NOMO-1 treated with DMSO at 0.1 percent for 48 hours (cell line): Measurements from ENCODE around the gene PRORP.
"Not testable (repeated sequence)": the region's sequence is repeated elsewhere in the genome, so short reads cannot be mapped to it uniquely, and the experiment has no call there.

ENCODE experiments used
- DNase-seq: peaks from one replicate; lab custom pipeline; 2025; ENCODE audit not compliant: unreplicated experiment; lab: John Stamatoyannopoulos, UW

The PRORP gene

DNA sequence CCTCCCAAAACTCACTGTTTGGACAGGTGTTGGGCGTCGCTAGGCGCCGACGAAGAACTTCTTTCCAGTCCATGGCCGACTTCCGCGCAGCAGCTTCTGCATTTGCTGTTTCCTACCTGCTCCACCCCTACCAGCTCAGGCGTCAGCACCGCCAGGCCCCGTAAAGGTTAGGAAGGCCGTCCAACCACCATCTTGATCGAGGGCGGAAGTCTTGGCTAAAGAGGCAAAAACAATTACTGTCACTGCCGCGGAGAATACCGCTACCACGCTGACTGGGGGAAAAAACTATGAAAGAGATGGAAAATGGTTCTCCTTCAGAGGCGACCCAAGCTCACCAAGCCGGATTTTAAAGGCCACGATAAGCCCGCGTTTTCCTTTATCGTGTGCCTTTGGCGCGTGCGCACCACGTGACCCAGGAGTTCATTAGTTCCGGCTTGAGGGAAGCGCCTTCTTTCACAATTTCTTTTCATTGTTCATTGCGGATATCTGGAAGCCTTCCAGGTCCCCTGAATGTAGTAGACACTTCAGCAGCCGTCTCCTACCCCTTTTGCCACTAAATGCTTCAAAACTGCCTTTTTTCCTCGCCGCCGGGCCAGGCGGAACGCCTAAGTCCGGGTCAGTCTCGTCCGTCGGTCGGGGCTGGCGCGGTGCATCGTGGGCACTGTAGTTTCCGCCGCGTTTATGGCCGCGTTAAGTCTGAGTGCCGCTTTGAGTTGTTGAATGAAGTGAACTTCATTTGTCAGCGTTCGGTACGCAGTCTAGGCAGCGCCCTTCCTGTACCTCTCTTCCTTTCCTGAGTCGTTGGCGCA lies at the start of gene PRORP, which contains the start of gene PPP2R3C:
Gene PRORP (plus strand): TSS at position 666 of the 809 bp plus-strand sequence. CDS start 694 bp downstream, outside the sequence.
Gene PPP2R3C (minus strand): TSS at position 104 of the 809 bp plus-strand sequence. CDS start 31 bp downstream, at position 73.
- peak; percentile 97 for DNase-seq

DNA sequence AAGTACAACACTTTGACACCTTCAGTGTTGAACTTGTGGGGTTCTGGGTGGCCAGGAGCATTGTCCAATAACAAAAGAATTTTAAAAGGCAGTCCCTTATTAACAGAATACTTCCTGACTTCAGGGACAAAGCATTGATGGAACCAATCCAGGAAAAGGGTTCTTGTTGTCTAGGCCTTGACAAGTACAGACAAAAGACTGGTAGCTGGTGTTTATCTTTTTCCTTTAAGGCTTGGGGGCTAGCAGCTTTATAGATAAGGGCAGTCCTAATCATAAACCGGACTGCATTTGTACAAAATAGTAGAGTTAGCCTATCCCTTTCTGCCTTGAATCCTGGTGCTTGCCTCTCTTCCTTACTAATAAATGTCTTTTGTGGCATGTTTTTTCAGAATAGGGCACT lies 48.9 kb upstream of the PRORP start:
- DNase-seq, result no peak

DNA sequence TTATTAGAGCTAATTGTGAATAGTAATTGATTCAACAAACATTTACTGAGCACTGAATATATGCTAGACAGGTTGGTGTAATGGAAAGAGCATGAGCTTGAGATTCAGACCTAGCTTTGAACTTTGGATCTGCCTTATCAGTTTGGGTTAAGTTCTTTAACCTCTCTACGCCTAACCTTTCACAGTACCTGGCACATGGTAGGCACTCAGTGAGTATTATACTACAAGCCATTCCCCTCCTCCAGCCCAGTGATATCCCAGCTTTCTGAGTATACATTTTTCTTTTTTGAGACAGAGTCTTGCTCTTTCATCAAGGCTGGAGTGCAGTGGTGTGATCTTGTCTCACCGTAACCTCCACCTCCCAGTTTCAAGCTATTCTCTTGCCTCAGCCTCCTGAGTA lies 44.3 kb upstream of the PRORP start:
- no peak for DNase-seq

DNA sequence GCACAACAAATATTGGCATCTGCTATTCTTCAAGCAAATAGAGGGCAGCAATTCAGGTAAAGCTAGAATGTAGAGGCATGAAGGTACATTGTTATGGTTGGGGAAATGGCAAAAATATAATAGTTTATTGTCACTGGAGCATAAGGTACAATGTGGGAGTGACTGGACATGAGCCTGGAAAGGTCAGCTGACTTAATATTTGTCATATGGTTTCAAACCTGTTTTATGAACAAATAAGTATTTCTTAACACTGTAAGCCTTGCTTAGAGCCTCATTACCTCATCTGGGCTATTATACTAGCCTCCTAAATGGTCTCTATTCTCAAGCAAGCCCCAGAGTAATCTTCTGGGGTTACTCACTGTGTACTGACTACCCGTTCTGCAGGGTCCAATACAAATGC lies 42.6 kb upstream of the PRORP start:
- no peak for DNase-seq

DNA sequence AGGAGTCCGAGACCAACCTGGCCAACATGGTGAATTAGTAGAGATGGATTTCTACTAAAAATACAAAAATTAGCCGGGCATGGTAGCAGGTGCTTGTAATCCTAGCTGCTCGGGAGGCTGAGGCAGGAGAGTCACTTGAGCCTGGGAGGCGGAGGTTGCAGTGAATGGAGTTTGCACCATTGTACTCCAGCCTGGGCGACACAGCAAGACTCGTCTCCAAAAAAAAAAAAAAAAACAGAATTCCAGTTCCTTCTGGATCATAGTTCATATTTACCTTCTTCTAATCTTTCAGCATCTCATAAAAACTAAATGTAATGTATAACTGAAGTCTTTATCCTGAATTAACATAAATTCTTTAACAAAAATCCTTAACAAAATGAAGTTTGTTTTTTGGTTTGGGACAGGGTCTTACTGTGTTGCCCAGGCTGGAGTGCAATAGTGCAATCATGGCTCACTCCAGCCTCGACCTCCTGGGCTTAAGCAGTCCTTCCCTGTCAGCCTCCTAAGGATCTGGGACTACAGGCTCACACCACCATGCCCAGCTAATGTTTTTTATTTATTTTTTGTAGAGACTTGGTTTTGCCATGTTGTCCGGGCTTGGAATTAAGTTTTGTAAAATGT lies 38.7 kb upstream of the PRORP start:
- DNase-seq, result no peak

DNA sequence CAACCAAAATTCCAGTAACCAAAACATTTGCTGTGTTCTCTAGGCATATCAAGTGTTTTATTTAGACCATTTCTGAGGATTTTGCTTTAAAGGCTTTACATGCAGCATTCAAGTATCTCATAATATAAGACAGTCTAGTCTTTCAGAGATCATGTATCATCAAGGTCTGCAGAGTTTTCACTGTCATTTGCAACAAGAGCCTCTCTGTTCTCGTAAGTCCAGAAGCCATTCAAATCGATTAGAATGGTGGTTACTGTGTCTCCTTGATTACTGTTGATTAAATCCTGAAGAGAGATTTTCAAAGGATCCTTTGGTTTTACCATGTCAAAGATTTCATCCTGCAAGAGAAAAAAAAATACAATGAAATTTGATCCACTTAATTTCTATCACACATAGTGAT lies 36.9 kb upstream of the PRORP start:
- DNase-seq, result no peak

DNA sequence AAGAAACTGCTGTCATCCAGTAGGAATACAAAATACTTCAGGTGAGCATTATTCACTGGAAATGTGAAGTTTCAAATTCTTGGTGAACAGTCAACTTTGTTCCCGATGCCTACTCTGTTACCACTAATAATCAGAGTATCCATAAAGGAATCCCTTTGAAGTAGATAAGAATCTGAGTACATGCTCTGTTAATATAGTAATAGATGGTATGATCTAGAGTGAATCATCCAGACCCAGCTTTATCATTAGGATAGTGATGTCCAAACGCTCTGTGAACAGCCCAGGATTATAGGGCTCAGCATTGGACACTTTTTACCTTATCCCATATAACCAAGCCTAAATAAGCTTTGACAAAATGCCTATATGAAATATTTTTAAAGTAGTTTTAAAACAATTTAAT lies 33.8 kb upstream of the PRORP start:
- no peak for DNase-seq

DNA sequence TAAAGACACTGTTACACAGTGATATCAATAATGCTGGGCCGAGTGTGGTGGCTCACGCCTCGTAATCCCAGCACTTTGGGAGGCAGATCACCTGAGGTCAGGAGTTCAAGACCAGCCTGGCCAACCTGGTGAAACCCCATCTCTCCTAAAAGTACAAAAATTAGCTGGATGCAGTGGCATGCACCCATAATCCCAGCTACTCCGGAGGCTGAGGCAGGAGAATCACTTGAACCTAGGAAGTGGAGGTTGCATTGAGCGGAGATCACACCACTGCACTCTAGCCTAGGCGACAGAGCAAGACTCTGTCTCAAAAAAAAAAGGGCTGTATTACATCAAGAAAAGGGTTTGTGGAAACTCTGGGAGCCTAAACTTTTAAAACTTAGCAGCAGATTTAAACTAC lies 27.7 kb upstream of the PRORP start:
- not testable (repeated sequence) for DNase-seq

DNA sequence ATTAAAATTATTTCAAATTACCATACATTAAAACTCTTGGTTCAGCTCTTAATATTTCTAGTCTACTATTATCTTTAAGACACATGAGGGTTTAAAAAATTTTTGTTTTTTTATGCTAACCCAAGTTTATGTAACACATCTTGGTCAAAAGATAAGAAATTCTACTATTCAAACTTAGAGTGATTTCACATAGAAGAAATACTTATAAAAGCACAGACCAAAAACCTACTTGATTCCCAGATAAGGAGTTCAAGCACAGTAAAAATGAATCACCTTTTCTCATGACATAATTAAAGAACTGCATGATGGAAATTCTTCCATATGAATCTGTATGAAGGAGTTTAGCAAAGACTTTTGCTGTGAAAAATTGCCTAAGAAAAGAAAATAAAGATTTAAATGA lies 14.5 kb upstream of the PRORP start:
- DNase-seq, result no peak

DNA sequence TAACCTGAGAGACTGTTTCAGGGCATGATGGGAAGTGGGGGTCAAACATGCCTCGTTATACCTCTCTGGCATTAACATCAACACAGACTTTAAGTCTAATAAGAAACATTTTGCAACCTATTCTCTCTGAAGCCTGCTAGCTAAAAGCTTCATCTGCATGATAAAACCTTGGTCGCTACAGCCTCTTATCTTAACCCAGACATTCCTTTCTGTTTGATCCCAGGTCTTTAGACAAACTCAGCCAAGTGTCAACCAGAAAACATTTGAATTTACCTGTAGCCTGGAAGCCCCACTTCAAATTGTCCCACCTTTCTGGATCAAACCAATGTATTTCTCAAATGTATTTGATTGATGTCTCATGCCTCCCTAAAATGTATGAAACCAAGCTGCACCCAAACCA lies 9.7 kb upstream of the PRORP start:
- no peak for DNase-seq

DNA sequence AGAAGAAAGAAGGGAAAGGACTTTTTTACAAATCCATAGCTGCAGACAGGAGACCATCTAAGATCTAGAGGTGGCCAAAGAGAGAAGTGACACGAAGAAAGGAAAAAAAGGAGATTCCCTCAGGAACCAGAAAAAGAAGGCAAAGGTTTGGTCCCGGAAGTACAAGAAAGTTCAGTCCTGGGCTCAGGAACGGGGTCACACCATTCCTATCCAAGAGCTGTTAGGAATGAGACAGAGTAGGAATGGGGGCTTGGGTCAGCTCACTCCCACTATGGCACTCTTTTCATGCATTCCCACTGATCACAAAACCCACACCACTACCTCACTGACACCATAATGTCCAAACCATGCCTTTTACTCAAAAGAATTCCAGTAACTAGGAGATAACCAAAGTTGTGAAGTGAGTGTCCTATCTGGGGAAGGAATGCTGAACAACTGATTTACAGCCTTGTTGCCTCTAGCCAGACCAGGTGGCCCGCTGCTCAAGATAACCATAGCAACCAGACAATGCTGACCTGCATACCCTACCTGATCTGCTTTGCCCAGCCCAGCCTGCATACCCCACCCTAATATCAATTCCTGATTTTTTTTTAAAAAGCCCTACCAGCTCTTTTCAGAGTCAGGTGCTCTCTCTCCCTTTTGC lies 8.9 kb upstream of the PRORP start:
- no peak for DNase-seq

DNA sequence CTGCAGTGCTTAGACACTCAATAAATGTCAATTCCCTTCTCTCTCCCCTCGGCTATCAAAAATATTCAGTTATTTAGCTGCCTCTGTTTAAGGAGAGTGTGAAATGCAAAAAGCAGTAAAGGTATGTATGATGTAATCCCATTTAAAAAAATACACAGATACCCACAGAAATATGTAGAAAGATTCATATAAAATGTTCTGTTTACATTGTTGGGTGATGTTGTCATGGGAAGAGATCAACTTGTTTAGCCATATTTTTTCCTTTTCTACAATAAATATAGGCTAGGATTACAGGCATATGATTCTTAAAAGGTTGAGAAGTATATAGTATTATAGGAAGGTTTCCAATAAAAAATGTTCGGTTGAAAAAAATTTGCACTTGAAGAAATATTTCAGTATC lies 8.3 kb upstream of the PRORP start:
- DNase-seq, result no peak

DNA sequence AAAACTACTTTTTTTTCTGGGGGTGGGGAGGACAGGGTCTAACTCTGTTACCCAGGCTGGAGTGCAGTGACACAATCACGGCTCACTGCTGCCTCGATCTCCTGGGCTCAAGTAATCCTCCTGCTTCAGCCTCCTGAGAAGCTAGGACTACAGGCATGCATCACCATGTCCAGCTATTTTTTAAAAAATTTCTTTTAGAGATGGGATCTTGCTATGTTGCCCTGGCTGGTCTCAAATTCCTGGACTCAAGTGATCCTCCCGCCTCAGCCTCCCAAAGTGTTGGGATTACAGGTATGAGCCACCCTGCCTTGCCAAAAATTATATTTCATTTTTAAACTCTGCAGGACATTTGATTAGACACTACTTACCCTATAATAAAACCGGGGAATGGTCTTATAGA lies 6.1 kb upstream of the PRORP start:
- no peak for DNase-seq

DNA sequence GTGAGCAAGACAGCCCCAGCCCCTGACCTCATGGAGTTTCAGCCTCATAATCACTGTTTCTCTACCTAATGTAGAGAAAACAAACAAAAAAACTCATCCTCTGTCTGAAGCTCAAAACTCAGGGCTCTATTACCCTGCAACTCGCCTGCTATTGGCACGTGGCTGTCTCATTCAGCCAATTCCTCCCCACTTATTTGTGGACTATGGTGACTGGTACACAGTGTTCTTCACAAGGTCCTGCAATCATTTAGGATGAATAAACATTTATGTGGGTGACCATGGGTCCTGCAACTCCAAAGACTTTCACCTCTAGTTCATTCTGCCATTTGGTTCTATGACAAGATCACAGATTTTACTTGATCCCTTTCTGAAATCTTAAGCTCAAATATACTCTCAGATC lies 5.2 kb upstream of the PRORP start:
- DNase-seq, result no peak

DNA sequence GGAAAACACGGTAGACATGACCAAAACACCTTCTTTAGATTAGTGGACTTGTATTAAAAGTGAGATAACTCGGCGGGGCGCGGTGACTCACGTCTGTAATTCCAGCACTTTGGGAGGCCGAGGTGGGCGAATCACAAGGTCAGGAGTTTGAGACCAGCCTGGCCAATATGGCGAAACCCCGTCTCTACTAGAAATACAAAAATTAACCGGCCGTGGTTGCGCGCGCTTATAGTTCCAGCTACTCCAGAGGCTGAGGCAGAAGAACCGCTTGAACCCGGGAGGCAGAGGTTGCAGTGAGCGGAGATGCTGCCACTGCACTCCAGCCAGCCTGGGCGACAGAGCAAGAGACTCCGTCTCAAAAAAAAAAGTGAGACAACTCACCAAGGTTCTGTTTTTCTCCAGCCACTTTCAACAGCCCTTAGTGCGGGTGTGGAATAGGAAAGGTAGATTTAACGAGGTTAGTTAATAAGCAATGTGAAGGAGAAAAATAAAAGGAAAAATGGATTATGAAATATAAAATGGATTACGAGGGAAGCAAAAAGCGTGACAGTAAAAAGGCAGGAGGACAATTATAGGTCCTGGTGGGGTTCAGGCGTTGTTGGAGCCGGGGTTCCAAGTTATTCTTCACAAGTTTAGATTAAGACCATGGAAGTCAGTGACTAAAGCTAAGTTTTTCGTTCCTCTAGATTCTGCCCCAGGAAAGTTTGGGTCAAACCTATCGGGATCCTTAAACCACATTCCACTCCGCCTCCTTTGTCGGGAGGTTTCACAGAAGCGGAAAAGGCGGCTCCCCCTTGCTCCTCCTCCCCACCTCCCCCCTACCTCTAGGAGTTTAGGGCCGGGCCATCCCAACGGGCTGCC lies 1.1 kb upstream of the PRORP start:
- no peak for DNase-seq

DNA sequence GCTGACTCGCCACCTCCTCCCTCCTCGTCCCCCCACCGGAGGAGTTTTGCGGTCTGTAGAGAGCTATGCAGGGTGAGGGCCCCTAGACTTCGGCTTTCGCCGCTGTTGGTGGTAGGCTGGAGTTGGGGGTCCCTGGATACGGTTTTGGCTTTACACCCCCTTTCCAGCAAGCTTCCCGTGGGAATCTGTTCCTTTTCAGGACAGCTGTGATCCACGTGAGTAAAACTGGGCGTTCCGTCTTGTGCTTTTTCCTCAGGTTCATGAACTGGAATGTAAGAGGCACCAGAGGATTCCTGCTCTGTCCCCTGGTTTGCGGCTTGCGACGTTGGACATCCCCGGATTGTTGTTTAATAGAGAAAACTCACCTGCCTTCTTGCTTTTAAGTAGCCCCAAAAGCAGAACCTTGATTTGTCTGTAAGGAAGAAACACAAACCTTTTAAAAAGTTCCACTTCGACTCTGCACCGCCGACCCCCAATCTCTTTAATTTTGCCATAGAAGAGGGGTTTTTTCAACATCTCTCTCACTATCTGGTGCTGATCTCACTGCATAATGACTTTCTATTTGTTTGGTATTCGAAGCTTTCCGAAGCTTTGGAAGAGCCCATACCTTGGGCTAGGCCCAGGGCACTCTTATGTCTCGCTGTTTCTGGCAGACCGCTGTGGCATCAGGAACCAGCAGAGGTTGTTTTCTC lies 490 bp downstream of the PRORP start:
- no peak for DNase-seq

DNA sequence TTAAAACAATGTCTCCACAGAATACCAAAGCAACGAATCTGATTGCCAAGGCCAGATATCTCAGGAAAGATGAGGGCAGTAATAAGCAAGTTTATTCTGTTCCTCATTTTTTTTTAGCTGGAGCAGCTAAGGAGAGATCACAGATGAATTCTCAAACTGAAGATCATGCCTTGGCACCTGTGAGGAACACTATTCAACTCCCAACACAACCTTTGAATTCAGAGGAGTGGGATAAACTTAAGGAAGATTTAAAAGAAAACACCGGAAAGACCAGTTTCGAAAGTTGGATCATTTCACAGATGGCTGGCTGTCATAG lies 994 bp downstream of the PRORP start:
- peak; percentile 28 for DNase-seq

DNA sequence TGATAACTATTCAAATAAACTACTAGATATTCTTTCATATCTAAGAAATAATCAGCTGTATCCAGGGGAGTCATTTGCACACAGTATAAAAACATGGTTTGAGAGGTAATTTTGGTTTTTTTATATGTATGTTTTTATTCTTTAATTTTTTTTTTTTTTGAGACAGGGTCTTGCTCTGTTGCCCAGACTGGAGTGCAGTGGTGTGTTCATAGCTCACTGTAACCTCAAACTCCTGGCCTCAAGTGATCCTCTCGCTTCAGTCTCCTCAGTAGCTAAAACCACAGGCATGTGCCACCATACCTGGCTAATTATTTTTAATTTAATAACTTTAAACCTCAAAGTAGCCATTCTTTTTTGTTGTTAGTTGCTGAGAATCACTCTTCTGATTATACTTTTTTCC lies 1.8 kb downstream of the PRORP start:
- no peak for DNase-seq

DNA sequence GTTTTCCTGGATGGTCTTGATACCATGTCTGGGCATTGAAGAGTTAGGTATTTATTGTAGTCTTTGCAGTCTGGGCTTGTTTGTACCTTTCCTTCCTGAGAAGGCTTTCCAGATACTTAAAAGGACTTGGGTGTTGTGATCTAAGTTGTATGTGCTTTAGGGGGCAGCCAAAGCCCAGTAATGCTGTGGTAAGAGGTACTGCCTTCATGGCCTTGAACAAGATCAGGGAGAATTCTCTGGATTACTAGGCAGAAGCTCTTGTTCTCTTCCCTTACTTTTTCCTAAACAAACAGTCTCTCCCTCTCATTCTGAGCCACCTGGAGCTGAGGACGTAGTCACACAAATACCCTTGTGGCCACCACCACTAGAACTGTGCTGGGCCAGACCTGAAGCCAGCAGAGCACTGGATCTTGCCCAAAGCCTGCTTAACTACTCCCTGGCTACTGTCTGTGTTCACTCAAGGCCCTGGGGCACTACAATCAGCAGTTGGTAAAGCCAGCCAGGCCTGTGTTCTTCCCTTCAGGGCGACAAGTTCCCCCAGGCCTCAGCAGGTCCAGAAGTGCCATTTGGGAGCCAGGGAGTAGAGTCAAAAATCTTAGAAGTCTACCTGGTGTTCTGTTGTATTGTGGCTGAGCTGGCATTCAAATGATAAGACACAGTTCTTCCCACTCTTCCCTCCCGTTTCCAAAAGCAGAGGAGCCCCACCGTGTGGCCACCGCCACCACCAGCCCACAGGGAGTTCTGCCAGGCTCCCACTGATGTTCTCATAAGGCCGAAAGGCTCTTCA lies 11.4 kb downstream of the PRORP start:
- no peak for DNase-seq
